ENCODE measurements around the gene UFC1.

UFC1 gene

GRCh38 chr1:161200421-161200991, 46.7 kb downstream of the UFC1 start:
- ATAC-seq, result no peak
- TF ChIP-seq SNAI2 (CRISPR knock-in tag; IDR thresholded peaks at IDR 0.05), result no peak
- no peak for TF ChIP-seq ZFP3 (CRISPR knock-in tag; IDR thresholded peaks at IDR 0.05)
- no peak for TF ChIP-seq TCF4 (CRISPR knock-in tag; IDR thresholded peaks at IDR 0.05; ENCODE audit: borderline replicate concordance)
- TF ChIP-seq OSR1 (CRISPR knock-in tag; IDR thresholded peaks at IDR 0.05), result no peak
- no peak for TF ChIP-seq TOX (CRISPR knock-in tag; IDR thresholded peaks at IDR 0.05; ENCODE audit: borderline replicate concordance)
- no peak for TF ChIP-seq ARNTL (CRISPR knock-in tag; IDR thresholded peaks at IDR 0.05; ENCODE audit: borderline replicate concordance, low read depth)
- TF ChIP-seq ZNF8 (CRISPR knock-in tag; IDR thresholded peaks at IDR 0.05), result no peak
- TF ChIP-seq ZNF565 (CRISPR knock-in tag; conservative IDR thresholded peaks at IDR 0.05; ENCODE audit: low read depth), result no peak
- no peak for TF ChIP-seq TSHZ2 (CRISPR knock-in tag; IDR thresholded peaks at IDR 0.05)
- TF ChIP-seq ZC3H10 (CRISPR knock-in tag; IDR thresholded peaks at IDR 0.05), result no peak
- no peak for TF ChIP-seq GLIS3 (CRISPR knock-in tag; IDR thresholded peaks at IDR 0.05)
- TF ChIP-seq POU6F1 (CRISPR knock-in tag; IDR thresholded peaks at IDR 0.05; ENCODE audit: borderline replicate concordance, low read depth), result no peak
- no peak for TF ChIP-seq CSRNP3 (CRISPR knock-in tag; IDR thresholded peaks at IDR 0.05)
- TF ChIP-seq CSDC2 (CRISPR knock-in tag; IDR thresholded peaks at IDR 0.05), result no peak
- no peak for TF ChIP-seq ESRRG (CRISPR knock-in tag; IDR thresholded peaks at IDR 0.05)
- no peak for TF ChIP-seq CREB5 (CRISPR knock-in tag; IDR thresholded peaks at IDR 0.05; ENCODE audit: low read depth)
- no peak for TF ChIP-seq PATZ1 (CRISPR knock-in tag; IDR thresholded peaks at IDR 0.05; ENCODE audit: borderline replicate concordance)
- no peak for TF ChIP-seq PPARA (CRISPR knock-in tag; IDR thresholded peaks at IDR 0.05; ENCODE audit: borderline replicate concordance)
- TF ChIP-seq ZNF70 (CRISPR knock-in tag; IDR thresholded peaks at IDR 0.05), result no peak

GRCh38 chr1:161200992-161201835, 47.4 kb downstream of the UFC1 start:
- TF ChIP-seq CSDC2 (CRISPR knock-in tag; IDR thresholded peaks at IDR 0.05) (no peak), ZC3H10 (CRISPR knock-in tag; IDR thresholded peaks at IDR 0.05) (no peak)

More at GRCh38 chr1:161200992-161201835, 47.4 kb downstream of the UFC1 start:
- no peak for ATAC-seq
